SK-N-SH treated with all-trans-retinoic acid at 6 μM for 48 hours (cell line): ENCODE measurements around the gene TRAPPC2.
"Not testable (repeated sequence)": the region's sequence is repeated elsewhere in the genome, so short reads cannot be mapped to it uniquely, and the experiment has no call there.

Experiments
- ATAC-seq: fragments of 200-7000 bp; cut with Tn5 transposase; 3 replicates; pipeline ENCODE4 v1.9.1; 2020; ENCODE audit warnings: mild to moderate bottlenecking, moderate library complexity
- ARNTL ChIP-seq: fragments of 450-650 bp; formaldehyde crosslinking; IDR thresholded peaks from 2 replicates; pipeline ENCODE4 v1.5.0; 2020; ENCODE audit warnings: low read depth, mild to moderate bottlenecking, moderate library complexity, borderline replicate concordance
- BACH2 ChIP-seq: fragments of 250-450 bp; sonication (Bioruptor Pico); IDR thresholded peaks from 2 replicates; pipeline ENCODE4 v1.9.0; 2021; ENCODE audit warnings: mild to moderate bottlenecking, borderline replicate concordance
- CREB5 ChIP-seq: fragments of 250-450 bp; sonication (Bioruptor Pico); IDR thresholded peaks from 2 replicates; pipeline ENCODE4 v1.5.1; 2020; ENCODE audit warnings: low read depth, mild to moderate bottlenecking, moderate library complexity
- CSDC2 ChIP-seq: fragments of 250-450 bp; sonication (Bioruptor Pico); IDR thresholded peaks from 2 replicates; pipeline ENCODE4 v1.5.0; 2020; ENCODE audit warnings: mild to moderate bottlenecking, moderate library complexity
- GLIS3 ChIP-seq: fragments of 250-450 bp; sonication (Bioruptor Pico); IDR thresholded peaks from 2 replicates; pipeline ENCODE4 v1.5.0; 2020; ENCODE audit warnings: mild to moderate bottlenecking, moderate library complexity
- ISL1 ChIP-seq: fragments of 250-450 bp; sonication (Bioruptor Pico); IDR thresholded peaks from 2 replicates; pipeline ENCODE4 v2.1.2; 2022; ENCODE audit warnings: mild to moderate bottlenecking, moderate library complexity
- PATZ1 ChIP-seq: fragments of 250-450 bp; sonication (Bioruptor Pico); IDR thresholded peaks from 2 replicates; pipeline ENCODE4 v1.8.0; 2020; ENCODE audit warnings: mild to moderate bottlenecking, moderate library complexity, borderline replicate concordance
- PPARA ChIP-seq: fragments of 250-450 bp; sonication (Bioruptor Pico); IDR thresholded peaks from 2 replicates; pipeline ENCODE4 v1.5.0; 2020; ENCODE audit warnings: mild to moderate bottlenecking, borderline replicate concordance
- RARB ChIP-seq: fragments of 250-450 bp; sonication (Bioruptor Pico); IDR thresholded peaks from 2 replicates; pipeline ENCODE4 v1.8.0; 2021; ENCODE audit warnings: mild to moderate bottlenecking, moderate library complexity
- SNAI2 ChIP-seq: fragments of 250-450 bp; sonication (Bioruptor Pico); IDR thresholded peaks from 2 replicates; pipeline ENCODE4 v1.5.0; 2020; ENCODE audit warnings: mild to moderate bottlenecking, moderate library complexity
- TCF4 ChIP-seq: fragments of 250-450 bp; sonication (Bioruptor Pico); IDR thresholded peaks from 2 replicates; pipeline ENCODE4 v1.8.0; 2021; ENCODE audit warnings: mild to moderate bottlenecking, moderate library complexity, borderline replicate concordance
- ZFP30 ChIP-seq: fragments of 450-650 bp; formaldehyde crosslinking; IDR thresholded peaks from 2 replicates; pipeline ENCODE4 v1.5.0; 2022; ENCODE audit warnings: mild to moderate bottlenecking, moderate library complexity
- TF ChIP-seq, protein P1 (sequence below): fragments of 250-450 bp; sonication (Bioruptor Pico); IDR thresholded peaks from 2 replicates; pipeline ENCODE4 v1.5.0; 2020; ENCODE audit warnings: mild to moderate bottlenecking, moderate library complexity
- TF ChIP-seq, protein P2 (sequence below): fragments of 250-450 bp; sonication (Bioruptor Pico); IDR thresholded peaks from 2 replicates; pipeline ENCODE4 v1.8.0; 2021; ENCODE audit warnings: low read depth, mild to moderate bottlenecking, moderate library complexity, borderline replicate concordance

The TRAPPC2 gene

DNA sequence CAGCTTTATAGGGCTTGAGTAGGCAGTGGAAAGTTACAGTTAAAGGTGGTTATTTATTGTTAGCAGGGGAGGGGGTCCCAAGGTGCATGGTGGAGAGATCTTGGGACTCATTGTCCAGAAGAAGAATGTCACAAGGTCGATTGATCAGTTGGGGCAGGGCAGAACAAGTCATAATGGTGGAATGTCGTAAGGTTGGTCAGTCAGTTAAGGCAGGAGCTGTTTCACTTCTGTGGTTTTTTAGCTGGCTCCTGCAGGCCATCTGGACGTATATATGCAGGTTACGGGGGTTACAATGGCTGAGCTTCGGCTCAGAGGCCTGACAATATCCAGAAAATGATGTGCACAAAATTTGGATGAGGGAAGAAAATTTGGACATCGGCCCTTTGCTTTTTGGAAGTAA, 7.3 kb upstream of the TRAPPC2 start:
- ATAC-seq: no peak
- TF ChIP-seq ARNTL (CRISPR knock-in tag) (no peak), GLIS3 (no peak), BACH2 (CRISPR knock-in tag) (no peak), ZFP30 (CRISPR knock-in tag) (no peak), RARB (CRISPR knock-in tag) (no peak), SNAI2 (CRISPR knock-in tag) (no peak)

DNA sequence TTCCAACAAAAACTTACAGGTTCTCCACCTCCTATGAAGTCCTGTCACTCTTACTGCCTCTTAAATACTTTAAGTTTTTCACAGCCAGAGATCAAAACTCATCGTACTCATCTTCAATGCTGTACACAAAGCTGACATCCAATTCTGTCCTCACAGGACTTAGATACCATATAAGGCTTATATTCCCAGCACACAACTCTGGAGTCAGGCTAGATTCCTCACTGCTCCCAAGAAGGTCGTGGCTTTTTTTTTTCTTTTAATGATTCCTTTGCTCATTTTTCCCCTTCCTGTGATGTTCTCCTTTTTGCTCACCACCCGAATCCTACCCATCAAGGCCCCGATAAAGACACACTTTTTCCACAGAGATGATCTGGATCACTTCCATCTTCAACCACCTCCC, 914 bp downstream of the TRAPPC2 start:
- ATAC-seq: no peak
- TF ChIP-seq TCF4 (CRISPR knock-in tag): no peak
- no peak for TF ChIP-seq ARNTL (CRISPR knock-in tag)
- TF ChIP-seq PATZ1: no peak

- ATAC-seq: no peak
- TF ChIP-seq, protein P1, sequence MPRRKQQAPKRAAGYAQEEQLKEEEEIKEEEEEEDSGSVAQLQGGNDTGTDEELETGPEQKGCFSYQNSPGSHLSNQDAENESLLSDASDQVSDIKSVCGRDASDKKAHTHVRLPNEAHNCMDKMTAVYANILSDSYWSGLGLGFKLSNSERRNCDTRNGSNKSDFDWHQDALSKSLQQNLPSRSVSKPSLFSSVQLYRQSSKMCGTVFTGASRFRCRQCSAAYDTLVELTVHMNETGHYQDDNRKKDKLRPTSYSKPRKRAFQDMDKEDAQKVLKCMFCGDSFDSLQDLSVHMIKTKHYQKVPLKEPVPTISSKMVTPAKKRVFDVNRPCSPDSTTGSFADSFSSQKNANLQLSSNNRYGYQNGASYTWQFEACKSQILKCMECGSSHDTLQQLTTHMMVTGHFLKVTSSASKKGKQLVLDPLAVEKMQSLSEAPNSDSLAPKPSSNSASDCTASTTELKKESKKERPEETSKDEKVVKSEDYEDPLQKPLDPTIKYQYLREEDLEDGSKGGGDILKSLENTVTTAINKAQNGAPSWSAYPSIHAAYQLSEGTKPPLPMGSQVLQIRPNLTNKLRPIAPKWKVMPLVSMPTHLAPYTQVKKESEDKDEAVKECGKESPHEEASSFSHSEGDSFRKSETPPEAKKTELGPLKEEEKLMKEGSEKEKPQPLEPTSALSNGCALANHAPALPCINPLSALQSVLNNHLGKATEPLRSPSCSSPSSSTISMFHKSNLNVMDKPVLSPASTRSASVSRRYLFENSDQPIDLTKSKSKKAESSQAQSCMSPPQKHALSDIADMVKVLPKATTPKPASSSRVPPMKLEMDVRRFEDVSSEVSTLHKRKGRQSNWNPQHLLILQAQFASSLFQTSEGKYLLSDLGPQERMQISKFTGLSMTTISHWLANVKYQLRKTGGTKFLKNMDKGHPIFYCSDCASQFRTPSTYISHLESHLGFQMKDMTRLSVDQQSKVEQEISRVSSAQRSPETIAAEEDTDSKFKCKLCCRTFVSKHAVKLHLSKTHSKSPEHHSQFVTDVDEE (CRISPR knock-in tag): no peak
- TF ChIP-seq ZFP30 (CRISPR knock-in tag) (no peak), CREB5 (CRISPR knock-in tag) (no peak), CSDC2 (no peak), ISL1 (CRISPR knock-in tag) (no peak), RARB (CRISPR knock-in tag) (no peak), TCF4 (CRISPR knock-in tag) (no peak), BACH2 (CRISPR knock-in tag) (no peak), PPARA (no peak)
- TF ChIP-seq, protein P2, sequence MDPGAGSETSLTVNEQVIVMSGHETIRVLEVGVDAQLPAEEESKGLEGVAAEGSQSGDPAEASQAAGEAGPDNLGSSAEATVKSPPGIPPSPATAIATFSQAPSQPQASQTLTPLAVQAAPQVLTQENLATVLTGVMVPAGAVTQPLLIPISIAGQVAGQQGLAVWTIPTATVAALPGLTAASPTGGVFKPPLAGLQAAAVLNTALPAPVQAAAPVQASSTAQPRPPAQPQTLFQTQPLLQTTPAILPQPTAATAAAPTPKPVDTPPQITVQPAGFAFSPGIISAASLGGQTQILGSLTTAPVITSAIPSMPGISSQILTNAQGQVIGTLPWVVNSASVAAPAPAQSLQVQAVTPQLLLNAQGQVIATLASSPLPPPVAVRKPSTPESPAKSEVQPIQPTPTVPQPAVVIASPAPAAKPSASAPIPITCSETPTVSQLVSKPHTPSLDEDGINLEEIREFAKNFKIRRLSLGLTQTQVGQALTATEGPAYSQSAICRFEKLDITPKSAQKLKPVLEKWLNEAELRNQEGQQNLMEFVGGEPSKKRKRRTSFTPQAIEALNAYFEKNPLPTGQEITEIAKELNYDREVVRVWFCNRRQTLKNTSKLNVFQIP (CRISPR knock-in tag): no peak
Measured at GRCh38 chrX:13732246-13733067, 2.0 kb downstream of the TRAPPC2 start.

DNA sequence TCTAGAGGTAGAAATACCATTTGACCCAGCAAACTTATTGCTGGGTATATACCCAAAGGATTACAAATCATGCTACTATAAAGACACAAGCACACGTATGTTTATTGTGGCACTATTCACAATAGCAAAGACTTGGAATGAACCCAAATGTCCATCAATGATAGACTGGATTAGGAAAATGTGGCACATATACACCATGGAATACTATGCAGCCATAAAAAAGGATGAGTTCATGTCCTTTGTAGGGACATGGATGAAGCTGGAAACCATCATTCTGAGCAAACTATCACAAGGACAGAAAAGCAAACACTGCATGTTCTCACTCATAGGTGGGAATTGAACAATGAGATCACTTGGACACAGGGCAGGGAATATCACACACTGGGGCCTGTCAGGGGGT, 3.9 kb downstream of the TRAPPC2 start:
- not testable (repeated sequence) for ATAC-seq

- ATAC-seq: not testable (repeated sequence)
Measured at GRCh38 chrX:13726583-13726982, 7.8 kb downstream of the TRAPPC2 start.

GRCh38 chrX:13724878-13725277, 9.5 kb downstream of the TRAPPC2 start:
- not testable (repeated sequence) for ATAC-seq
